HG03432 (cell line): ENCODE measurements around the gene CDC25B.

Experiments
- ATAC-seq: cut with Tn5 transposase; IDR thresholded peaks from one replicate; pipeline ENCODE4 v1.9.1; 2021; ENCODE audit warnings: mild to moderate bottlenecking, moderate library complexity; ENCODE audit not compliant: unreplicated experiment

CDC25B gene

GRCh38 chr20:3795511-3796468 lies at the start of gene CDC25B:
Gene CDC25B (plus strand): TSS chr20:3796310. CDS start chr20:3796532, 222 bp downstream.
- peak; percentile 75 for ATAC-seq

DNA sequence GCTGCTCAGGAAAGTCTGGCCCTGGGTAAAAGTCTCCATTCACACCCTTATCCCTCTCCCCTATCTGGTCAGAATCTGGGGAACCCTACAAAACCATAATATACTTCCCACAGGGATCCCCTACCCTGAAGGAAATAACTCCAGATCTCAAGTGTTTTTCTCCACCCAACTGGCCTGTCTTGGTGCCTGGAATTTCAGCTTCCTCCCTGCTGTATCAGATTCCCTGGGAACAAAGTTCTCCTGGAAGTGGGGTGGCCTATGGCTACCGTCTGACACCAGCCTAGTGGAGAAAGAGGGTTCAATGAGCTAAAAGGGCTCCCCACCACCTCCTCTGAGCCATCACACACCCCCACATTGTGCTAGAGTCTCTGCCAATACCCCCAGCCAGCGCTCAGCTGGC lies 48.6 kb upstream of the CDC25B start:
- ATAC-seq, result no peak

DNA sequence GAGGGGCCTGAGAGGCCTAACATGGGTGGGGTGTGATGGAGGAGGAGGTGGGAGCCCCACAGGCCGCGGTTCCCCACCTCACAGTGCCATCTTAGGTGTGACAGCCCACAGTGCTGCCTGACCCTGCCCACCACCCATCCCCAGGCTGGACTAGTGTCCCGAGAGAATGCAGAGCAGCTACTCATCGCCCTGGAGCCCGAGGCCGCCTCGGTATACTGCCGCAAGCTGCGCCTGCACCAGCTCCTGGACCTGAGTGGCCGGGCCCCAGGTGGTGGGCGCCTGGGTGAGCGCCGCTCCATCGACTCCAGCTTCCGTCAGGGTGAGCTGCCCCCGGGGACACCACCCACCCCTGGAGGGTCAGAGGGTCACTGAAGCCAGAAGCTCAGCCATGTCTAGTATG lies 48.0 kb upstream of the CDC25B start:
- no peak for ATAC-seq

- no peak for ATAC-seq
Measured at GRCh38 chr20:3749087-3749688, 46.9 kb upstream of the CDC25B start.

DNA sequence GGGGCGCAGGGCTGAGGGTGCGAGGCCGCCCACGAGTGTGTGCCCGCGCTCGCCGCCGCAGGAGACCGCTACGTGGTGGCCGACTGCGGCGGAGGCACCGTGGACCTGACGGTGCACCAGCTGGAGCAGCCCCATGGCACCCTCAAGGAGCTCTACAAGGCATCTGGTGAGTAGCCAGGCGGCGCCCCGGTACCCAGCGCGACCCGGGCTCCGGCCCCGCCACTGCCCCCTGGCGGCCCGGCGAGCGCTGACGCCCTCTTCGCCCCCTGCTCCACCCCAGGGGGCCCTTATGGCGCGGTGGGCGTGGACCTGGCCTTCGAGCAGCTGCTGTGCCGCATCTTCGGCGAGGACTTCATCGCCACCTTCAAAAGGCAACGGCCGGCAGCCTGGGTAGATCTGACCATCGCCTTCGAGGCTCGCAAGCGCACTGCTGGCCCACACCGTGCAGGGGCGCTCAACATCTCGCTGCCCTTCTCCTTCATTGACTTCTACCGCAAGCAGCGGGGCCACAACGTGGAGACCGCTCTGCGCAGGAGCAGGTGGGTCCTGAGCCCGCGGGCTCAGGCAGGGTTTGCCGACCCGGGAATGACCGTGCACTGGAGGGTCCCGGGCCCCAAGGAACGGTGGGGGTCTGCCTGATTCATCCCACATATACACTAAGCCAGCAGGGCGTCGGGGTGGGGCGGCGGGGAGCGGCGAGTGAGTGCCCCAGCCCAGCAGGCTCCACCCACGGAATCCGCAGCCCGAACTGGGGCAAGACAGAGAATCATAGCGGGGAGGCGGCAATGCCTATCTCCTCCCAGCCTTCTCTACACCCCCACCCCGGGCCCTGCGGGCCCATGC lies 46.2 kb upstream of the CDC25B start:
- ATAC-seq, result no peak

- no peak for ATAC-seq
Measured at GRCh38 chr20:3751305-3751674, 44.8 kb upstream of the CDC25B start.

- no peak for ATAC-seq
Measured at GRCh38 chr20:3751675-3752385, 44.3 kb upstream of the CDC25B start.

DNA sequence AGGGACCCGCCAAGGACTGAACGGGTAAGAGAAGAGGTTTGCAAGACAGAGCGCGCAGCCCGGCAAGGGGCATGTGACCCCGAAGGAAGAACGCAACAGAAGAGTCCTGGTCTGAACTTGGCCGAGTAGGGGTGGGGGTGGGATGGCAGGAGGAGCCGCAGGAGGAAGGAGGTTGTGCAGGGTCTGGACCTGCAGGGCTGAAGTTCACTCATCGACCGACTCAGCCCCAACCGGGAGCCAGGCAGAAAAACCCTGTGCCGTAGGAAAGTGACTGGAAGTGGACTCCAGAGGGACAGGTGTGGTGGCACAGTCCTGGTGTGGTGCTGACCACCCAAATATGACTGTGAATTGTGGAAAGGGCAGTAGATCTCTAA lies 43.7 kb upstream of the CDC25B start:
- no peak for ATAC-seq

DNA sequence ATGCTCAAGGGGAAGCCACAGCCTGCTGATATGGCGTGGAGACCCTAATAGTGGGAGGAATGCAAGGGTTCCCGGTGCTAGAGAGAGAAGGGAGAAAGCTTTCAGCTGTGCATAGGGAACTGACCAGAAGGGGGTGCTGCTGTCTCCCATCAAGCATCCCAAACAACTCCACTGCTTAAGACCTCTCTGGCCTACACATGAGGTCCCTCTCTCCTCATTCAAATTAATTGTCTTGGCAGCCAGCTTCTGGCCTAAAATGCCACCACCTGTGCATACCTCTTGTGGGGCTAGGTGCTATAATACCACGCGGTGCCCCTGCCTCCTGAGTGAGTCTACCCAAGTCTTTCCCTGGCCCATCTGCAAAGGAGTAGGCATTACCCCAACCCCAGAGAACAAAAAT lies 43.0 kb upstream of the CDC25B start:
- no peak for ATAC-seq

DNA sequence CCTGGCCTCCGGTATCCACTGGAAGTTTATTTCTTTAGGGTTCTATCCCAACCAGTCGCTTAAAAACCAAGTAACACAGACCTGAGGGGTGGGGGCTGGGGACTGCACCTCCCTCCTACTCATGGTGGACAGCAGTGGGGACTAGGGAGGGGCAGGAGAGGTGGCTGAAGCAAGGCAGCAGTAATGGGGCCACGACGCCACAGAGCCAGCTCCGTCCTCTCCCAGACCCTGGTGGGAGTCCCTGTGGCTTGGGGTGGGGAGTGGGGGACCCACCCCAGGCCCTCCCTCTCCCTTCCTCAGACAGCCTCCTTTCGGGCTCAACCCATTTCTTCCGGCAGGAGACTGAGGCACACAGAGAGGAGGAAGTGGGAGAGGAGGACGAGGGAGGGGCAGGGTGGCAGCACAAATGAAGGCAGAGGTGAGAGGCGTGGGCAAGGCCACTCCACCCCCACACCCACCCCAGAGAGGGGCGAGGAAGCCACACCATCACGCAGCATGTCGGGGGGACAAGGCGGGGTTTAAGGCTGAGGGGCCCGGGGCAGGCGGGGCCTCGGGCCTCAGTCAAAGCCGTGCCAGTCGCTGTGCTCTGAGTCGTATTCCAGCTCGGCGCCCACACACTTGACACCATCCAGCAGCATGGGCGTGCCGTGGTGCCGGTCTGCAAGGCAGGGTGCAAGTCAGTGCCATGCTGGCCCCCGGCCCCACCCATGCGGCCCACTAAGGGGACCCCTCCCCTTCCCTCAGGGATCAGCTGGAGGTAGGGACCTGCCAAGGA lies 42.4 kb upstream of the CDC25B start:
- no peak for ATAC-seq

- no peak for ATAC-seq
Measured at GRCh38 chr20:3754276-3754630, 41.9 kb upstream of the CDC25B start.

DNA sequence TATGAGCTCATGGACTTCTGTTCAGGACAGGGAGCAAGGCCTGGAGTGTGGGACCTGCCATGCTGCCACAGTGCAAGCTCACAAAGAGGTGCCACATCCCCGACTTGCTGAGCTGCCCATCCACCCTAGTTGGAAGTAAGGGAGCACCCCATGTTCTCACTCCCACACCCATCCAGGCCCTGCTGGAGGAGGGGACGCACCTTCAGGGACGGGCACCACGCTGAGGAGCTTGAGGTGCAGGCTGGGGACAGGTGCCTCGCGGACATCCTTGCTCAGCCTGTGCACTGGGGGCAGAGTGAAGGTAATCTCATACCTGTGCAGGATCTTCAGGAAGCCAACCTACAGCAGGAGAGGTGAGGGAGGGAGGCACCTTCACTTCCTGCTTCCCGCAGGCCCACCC lies 40.8 kb upstream of the CDC25B start:
- ATAC-seq, result no peak

GRCh38 chr20:3755814-3756480 lies 40.2 kb upstream of the CDC25B start:
- ATAC-seq, result no peak

- ATAC-seq, result no peak
Measured at GRCh38 chr20:3757268-3757667, 38.8 kb upstream of the CDC25B start.

DNA sequence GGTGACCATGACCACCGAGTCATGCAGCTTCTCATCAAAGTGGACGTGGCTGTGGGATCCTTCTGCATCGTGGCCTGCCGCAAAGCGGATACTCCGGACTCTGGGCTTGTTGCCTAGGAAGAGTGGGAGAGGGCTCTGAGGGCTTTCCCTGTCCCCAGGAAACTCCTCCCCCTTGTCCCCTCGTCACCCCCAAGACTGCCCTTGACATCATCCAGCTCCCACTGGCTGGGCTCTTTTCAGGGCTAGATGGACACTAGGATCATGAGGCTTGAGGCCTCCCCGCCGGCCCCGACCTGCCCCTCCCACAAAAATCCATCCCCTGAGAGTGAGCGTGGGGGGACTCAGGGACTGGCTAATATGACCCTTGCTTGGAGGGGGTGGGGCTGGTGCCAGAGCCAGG lies 37.5 kb upstream of the CDC25B start:
- no peak for ATAC-seq

DNA sequence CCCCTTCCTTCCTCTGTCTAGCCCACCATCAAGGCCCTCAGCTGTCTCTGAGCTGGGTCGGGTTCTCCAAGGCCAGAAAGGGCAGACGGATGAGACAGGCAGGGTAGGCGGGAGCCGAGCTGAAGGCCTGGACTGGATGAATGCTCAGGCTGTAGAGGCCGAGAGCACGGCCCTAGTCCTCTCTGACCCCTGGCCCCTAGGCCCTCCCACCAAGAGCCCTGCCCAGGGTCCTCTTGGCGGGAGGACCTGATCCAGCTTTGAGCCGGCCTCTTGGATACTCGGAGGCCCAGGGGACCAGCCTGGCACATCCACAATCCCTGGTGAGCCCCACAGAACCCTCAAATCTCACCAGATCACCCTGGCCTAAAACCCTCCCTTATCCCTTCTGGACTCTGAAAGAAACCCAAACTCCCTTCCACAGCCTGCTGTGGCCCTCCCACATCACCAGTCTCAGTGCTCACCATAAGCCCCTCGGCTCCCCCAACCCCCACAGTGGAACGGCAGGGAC lies 36.7 kb upstream of the CDC25B start:
- no peak for ATAC-seq

GRCh38 chr20:3759884-3760283 lies 36.2 kb upstream of the CDC25B start:
- no peak for ATAC-seq

GRCh38 chr20:3760655-3761348 lies 35.3 kb upstream of the CDC25B start:
- no peak for ATAC-seq
